CD4-positive, alpha-beta T cell (primary cell): Measurements from ENCODE around the gene SH2B3. TPM values are rescaled to one million over a fixed set of nuclear protein-coding genes. Genes with fewer than 3 reads are reported as not detected.
A peak's percentile ranks its signal among the peaks of the same experiment; 100 is the strongest.

Experiments used
- ATAC-seq: fragments of 200-7000 bp; cut with Tn5 transposase; one replicate; pipeline ENCODE4 v1.10.0; 2022; ENCODE audit warnings: mild to moderate bottlenecking; ENCODE audit not compliant: poor library complexity
- CTCF ChIA-PET: fragments of 350-600 bp; sonication (Branson Sonifier 250); formaldehyde crosslinking; loops from one replicate; lab custom pipeline; 2021; ENCODE audit warnings: antibody characterized with exemption, inconsistent platforms; lab: Charles Lee
- POLR2A ChIA-PET: fragments of 350-600 bp; sonication (Branson Sonifier 250); formaldehyde crosslinking; loops from one replicate; lab custom pipeline; 2021; ENCODE audit warnings: antibody characterized with exemption, inconsistent platforms; lab: Charles Lee
- DNase-seq, 14 experiments: peaks; one replicate each; pipeline ENCODE4 v3.0.0-alpha.2; 2013 to 2020; ENCODE audit warnings: mixed read lengths in 2 of 14
- H3K27ac ChIP-seq, 2 donors: one replicate each; pipeline versions ENCODE4 v1.5.1 to v1.7.0; 2013; ENCODE audit warnings: low read length in 2 of 2, low read depth in 1 of 2, mild to moderate bottlenecking in 1 of 2
- H3K27me3 ChIP-seq, 2 experiments: 1 replicate in 1 of 2; 2 replicates in 1 of 2; pipeline versions ENCODE4 v1.6.1 to v1.7.0; 2013; ENCODE audit warnings: low read length in 2 of 2, control low read depth in 1 of 2, mild to moderate bottlenecking in 1 of 2, moderate library complexity in 1 of 2; ENCODE audit not compliant: insufficient read depth in 2 of 2, control insufficient read depth in 1 of 2
- H3K36me3 ChIP-seq: one replicate; pipeline ENCODE4 v1.6.1; 2013; ENCODE audit warnings: low read length, control low read depth; ENCODE audit not compliant: insufficient read depth
- H3K4me1 ChIP-seq: one replicate; pipeline ENCODE4 v1.6.1; 2013; ENCODE audit warnings: low read length, control low read depth; ENCODE audit not compliant: insufficient read depth
- H3K4me3 ChIP-seq: one replicate; pipeline ENCODE4 v1.5.1; 2013; ENCODE audit warnings: mild to moderate bottlenecking, low read length, moderate library complexity
- H3K9me3 ChIP-seq, 2 experiments: 1 replicate in 1 of 2; 2 replicates in 1 of 2; pipeline versions ENCODE4 v1.6.1 to v1.7.0; 2013; ENCODE audit warnings: low read length in 2 of 2, mild to moderate bottlenecking in 2 of 2, control low read depth in 1 of 2, moderate library complexity in 1 of 2; ENCODE audit not compliant: control insufficient read depth in 1 of 2, insufficient read depth in 1 of 2
- H3K27ac Mint-ChIP-seq: one replicate; pipeline ENCODE4 v1.8.0; 2020; ENCODE audit warnings: mixed read lengths
- H3K27me3 Mint-ChIP-seq: one replicate; pipeline ENCODE4 v1.8.0; 2021; ENCODE audit warnings: mixed read lengths
- H3K36me3 Mint-ChIP-seq: one replicate; pipeline ENCODE4 v1.8.0; 2021; ENCODE audit warnings: low read depth, mixed read lengths
- H3K4me1 Mint-ChIP-seq: one replicate; pipeline ENCODE4 v1.8.0; 2021; ENCODE audit warnings: low read depth, mixed read lengths
- H3K4me3 Mint-ChIP-seq: one replicate; pipeline ENCODE4 v1.8.0; 2020; ENCODE audit warnings: mild to moderate bottlenecking, mixed read lengths
- H3K9me3 Mint-ChIP-seq: one replicate; pipeline ENCODE4 v1.8.0; 2020; ENCODE audit warnings: mixed read lengths
- intact Hi-C, 2 experiments: fragments of 100-400 bp; cut with DNase I in 1 of 2; cut with micrococcal nuclease in 1 of 2; formaldehyde crosslinking; loops; one replicate each; pipeline versions ENCODE4 v1.15.1 to v1.9.0; 2023 to 2025; cut with DNase I, micrococcal nuclease
- total RNA-seq, 174 experiments: library from RNA in 2 of 174; stranded (reverse) in 2 of 174; gene quantifications; one replicate each; pipeline ENCODE4 v1.2.3 and lab custom pipeline; 2021 to 2026
- TF ChIP-seq, protein P1 (sequence below): fragments of 200-600 bp; IDR thresholded peaks from one replicate; pipeline ENCODE4 v1.8.0; 2022; ENCODE audit warnings: antibody characterized with exemption, mild to moderate bottlenecking

SH2B3 gene
- total RNA-seq, 2 experiments from 2014 or later = 42.3 to 46.4 TPM

DNA sequence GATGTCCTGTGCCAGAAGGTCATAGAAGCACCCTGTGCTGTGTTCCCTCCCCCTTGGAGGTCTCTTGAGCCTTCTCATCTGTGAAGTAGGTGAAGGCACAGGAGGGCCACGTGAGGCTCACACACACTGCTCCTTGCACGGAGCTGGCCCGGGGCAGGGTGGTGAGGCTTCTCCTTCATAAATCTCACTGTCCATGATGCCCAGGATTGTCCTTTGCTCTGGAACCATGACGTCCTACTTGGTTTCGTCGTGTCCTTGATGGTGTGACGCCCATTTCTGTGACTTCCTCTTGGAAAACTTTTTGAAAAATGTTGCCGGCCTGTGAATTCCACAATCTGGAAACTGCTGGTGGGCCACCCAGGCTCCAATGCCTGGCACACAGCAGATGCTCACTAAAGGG lies 34.4 kb downstream of the SH2B3 start:
- H3K9me3 ChIP-seq = no peaks in the 10 kb centered on the region
- H3K4me3 Mint-ChIP-seq = no peak overlapping the region
- no peaks in the 10 kb centered on the region for H3K27me3 Mint-ChIP-seq
- no peak for DNase-seq
- CTCF ChIA-PET = interaction anchor here (3.1 to 27.4 kb wide), 2 partner anchors 11 to 38 kb away, joined by 16 to 487 read pairs; partner anchors contain the start of gene SH2B3
- POLR2A ChIA-PET = interaction anchor here (2.4 kb wide), 1 partner anchor 10 kb away, joined by 9 read pairs; no protein-coding TSS in a partner anchor
- H3K36me3 Mint-ChIP-seq = peaks cover 31% of the 10 kb centered on the region
- peak overlapping the region; percentile 78 for H3K27ac Mint-ChIP-seq
- peaks cover 90% of the 10 kb centered on the region for H3K4me1 Mint-ChIP-seq
- TF ChIP-seq, protein P1, sequence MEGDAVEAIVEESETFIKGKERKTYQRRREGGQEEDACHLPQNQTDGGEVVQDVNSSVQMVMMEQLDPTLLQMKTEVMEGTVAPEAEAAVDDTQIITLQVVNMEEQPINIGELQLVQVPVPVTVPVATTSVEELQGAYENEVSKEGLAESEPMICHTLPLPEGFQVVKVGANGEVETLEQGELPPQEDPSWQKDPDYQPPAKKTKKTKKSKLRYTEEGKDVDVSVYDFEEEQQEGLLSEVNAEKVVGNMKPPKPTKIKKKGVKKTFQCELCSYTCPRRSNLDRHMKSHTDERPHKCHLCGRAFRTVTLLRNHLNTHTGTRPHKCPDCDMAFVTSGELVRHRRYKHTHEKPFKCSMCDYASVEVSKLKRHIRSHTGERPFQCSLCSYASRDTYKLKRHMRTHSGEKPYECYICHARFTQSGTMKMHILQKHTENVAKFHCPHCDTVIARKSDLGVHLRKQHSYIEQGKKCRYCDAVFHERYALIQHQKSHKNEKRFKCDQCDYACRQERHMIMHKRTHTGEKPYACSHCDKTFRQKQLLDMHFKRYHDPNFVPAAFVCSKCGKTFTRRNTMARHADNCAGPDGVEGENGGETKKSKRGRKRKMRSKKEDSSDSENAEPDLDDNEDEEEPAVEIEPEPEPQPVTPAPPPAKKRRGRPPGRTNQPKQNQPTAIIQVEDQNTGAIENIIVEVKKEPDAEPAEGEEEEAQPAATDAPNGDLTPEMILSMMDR = no peak
- H3K4me1 ChIP-seq = peaks cover 98% of the 10 kb centered on the region
- H3K9me3 Mint-ChIP-seq = no peaks in the 10 kb centered on the region
- intact Hi-C loops = no loop called here
- H3K36me3 ChIP-seq = peaks cover 23% of the 10 kb centered on the region
- H3K4me3 ChIP-seq = no peak overlapping the region
- ATAC-seq = no peak
- H3K27me3 ChIP-seq = no peaks in the 10 kb centered on the region
- peak overlapping the region; percentile 0 to 2 for H3K27ac ChIP-seq

DNA sequence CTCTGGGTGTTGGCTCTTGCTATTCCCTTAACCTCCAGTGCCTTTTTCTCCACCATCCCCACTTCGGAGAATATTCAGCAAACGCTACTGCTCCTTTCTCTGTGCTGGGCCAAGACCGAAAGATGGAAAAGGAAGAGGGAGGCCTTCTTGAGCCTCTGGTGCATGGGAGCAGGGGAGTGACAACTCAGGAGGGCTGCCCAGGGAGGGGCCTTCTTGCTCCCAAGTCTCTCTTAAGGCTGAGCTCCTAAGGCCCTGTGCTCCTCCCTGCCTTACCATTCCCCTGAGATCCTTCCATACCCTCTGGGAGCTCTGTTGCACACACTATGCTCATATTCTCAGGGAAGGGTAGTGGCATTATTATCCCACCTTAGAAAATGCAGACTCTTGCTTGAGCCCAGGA lies 34.9 kb downstream of the SH2B3 start:
- ATAC-seq (no peak), DNase-seq (peak in 1 of 14 experiments; percentile 5)
- H3K27me3 Mint-ChIP-seq = no peaks in the 10 kb centered on the region
- no peaks in the 10 kb centered on the region for H3K9me3 Mint-ChIP-seq
- peak overlapping the region; percentile 78 for H3K27ac Mint-ChIP-seq
- no peaks in the 10 kb centered on the region for H3K9me3 ChIP-seq
- H3K36me3 ChIP-seq = peaks cover 23% of the 10 kb centered on the region
- H3K27ac ChIP-seq = peak overlapping the region in 1 of 2 donors; percentile 0
- peaks cover 90% of the 10 kb centered on the region for H3K4me1 Mint-ChIP-seq
- peaks cover 98% of the 10 kb centered on the region for H3K4me1 ChIP-seq
- POLR2A ChIA-PET = interaction anchor here (0.7 kb wide), 1 partner anchor 35 kb away, joined by 3 read pairs; the partner anchor contains the start of gene SH2B3
- intact Hi-C loops = no loop called here
- CTCF ChIA-PET = interaction anchor here (3.1 to 27.4 kb wide), 2 partner anchors 11 to 39 kb away, joined by 16 to 487 read pairs; partner anchors contain the start of gene SH2B3
- TF ChIP-seq, protein P1 = no peak
- peaks cover 32% of the 10 kb centered on the region for H3K36me3 Mint-ChIP-seq
- H3K27me3 ChIP-seq = no peaks in the 10 kb centered on the region
- H3K4me3 ChIP-seq = no peak overlapping the region
- H3K4me3 Mint-ChIP-seq = no peak overlapping the region

DNA sequence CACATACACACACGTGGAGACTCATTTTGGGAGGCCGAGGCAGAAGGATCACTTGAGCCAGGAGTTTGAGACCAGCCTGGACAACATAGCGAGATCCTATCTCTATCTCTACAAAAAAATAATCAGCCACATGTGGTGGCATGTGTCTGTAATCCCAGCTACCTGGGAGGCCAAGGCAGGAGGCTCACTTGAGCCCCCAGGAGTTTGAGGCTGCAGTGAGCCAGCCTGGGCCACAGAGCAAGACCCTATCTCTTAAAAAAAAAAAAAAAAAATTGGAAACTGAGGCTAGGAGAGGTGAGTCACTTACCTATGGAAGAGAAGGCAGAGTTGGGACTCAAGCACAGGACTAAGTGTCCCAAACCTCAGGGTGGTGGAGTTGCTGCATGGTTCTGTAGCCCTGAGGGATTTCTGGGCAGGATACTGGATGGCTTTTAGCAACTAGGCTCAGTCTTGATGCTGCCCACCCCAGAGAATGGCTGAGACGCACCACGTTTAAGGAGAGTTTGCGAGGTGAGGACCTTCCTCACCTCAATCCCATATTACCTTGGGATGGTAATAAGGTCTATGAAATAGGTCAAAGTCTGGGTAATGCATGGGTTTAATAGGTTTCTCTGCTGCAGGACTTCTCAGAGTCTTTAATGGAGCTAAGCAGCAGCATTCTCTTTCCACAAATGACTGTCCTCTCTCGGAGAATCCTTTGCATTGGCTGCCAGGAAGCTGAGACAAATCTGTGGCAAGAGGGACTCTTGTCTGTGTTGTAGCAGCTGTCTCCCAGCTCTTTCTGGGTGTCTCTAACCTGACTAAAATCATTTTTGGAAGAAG lies 35.6 kb downstream of the SH2B3 start:
- no peaks in the 10 kb centered on the region for H3K27me3 Mint-ChIP-seq
- no peak overlapping the region for H3K4me3 Mint-ChIP-seq
- Histone ChIP-seq H3K36me3 (peaks cover 26% of the 10 kb centered on the region), H3K27me3 (no peaks in the 10 kb centered on the region), H3K27ac (peak overlapping the region in 1 of 2 donors; percentile 0), H3K4me1 (peaks cover 98% of the 10 kb centered on the region), H3K9me3 (no peaks in the 10 kb centered on the region), H3K4me3 (no peak overlapping the region)
- TF ChIP-seq, protein P1 = no peak
- H3K36me3 Mint-ChIP-seq = peaks cover 36% of the 10 kb centered on the region
- ATAC-seq (no peak), DNase-seq (peak in 1 of 14 experiments; percentile 23)
- CTCF ChIA-PET = interaction anchor here (3.1 to 27.4 kb wide), 2 partner anchors 10 to 39 kb away, joined by 16 to 487 read pairs; partner anchors contain the start of gene SH2B3
- no peaks in the 10 kb centered on the region for H3K9me3 Mint-ChIP-seq
- POLR2A ChIA-PET = interaction anchor here (0.7 to 0.9 kb wide), 2 partner anchors 11 to 35 kb away, joined by 3 read pairs; partner anchors contain the start of gene SH2B3
- H3K4me1 Mint-ChIP-seq = peaks cover 90% of the 10 kb centered on the region
- intact Hi-C loops = no loop called here
- peak overlapping the region; percentile 78 for H3K27ac Mint-ChIP-seq
